Myocyte (in vitro differentiated cells): ENCODE data around the gene CLSTN2. TPM values are rescaled to one million over a fixed set of nuclear protein-coding genes. Genes with fewer than 3 reads are reported as not detected.

Source experiments
- DNase-seq: peaks from one replicate; pipeline ENCODE4 v3.0.0-alpha.2; 2012; ENCODE audit warnings: low read depth
- total RNA-seq: library from RNA; depleted of rRNA; stranded (reverse); fragments of >200 nt; gene quantifications from 2 replicates; pipeline ENCODE4 v1.2.3, GENCODE V29; 2014

CLSTN2 gene
- total RNA-seq, 1 donor from 2014 or later, result 25.4 TPM

DNA sequence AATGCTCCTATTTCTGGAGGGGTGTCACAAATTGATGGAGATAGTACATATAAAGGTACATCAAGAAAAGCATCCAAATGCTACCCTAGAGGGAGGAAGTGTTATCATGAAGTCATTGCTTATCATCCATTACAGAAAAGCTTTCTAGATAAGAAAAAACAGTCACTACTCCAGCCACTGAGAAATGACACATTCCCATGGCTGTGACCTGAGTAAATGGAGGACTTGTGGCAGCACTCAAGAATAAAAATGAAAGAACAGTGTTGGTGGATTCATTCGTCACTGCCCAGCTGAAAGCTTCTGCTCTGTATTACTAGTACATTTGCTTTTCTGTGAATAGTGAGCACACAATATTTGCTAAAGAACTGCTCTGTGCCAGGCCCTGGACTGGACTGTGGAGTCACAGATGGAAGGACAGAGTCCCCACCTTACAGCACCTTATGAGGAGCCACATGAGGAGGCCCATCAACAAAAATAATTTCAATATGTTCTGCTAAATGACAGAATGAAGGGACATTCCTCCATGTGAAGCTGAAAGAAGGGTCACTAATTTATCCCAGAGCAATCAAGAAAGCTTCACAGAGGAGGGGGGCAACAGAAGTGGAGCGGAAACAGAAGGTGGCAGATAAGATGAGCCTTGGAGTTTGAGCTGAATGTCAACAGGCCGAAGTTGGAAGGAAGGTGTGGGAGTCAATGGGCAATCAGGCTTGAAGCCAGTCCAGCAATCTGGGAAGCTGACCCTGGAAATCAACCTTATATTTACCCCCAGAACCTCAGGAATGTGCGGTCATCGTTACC, 399.3 kb downstream of the CLSTN2 start:
- no peak for DNase-seq

DNA sequence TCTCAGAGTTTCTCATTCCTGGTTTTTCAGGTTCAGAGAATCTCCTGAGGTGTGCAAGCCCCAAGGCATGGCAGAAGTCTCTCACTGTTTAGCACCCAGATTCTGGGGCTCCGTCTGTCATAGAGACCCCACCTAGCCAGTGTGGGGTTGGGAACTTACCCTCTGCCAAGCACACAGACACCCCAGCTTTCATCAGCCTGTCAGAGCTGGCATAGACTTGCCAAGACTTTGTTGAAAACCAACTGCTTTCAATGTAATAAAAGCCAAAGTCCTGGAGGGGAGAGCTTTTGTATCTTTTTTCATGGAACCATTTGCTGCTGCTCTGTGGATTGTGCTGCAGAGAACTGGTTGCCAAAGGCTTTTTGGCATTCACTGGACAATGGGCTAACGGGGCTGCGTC, 401.5 kb downstream of the CLSTN2 start:
- no peak for DNase-seq

DNA sequence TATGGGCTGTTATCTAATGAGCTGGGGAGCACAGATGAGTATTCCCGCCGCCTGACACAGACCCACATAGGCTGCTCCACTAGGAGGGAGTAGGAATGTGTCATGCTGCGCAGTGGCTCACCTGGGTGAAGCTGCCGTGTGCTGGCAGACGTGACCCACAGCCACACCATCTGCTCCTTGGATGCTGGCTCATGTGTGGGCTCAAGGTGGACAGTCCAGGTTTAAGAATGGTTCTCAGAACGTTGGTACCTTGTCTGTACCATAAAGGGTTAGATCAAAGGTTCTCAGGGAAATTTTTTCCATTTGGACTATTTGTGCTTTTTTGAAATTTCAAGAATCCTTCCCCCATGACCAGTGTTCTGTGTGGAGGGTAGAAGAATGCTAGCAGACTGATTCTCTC, 403.9 kb downstream of the CLSTN2 start:
- no peak for DNase-seq

DNA sequence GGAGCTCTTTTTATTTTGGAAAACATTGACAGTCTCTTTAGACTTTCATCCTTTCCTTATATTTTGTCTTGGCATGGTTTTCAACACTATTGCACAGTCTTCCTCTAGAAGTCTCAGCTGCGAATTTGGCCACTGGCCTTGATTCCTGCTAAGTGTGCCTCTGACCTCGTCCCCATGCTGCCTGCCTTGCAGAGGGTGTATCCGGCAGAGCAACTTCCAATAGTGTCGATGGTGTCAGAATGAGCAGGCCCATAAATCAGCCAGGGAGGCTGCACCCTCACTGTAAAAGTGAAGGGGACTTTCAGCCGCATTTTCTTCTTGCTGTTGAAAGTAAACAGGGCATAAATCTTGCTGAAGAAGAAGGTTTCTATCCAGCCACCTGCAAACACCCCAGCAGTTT, 406.2 kb downstream of the CLSTN2 start:
- no peak for DNase-seq

DNA sequence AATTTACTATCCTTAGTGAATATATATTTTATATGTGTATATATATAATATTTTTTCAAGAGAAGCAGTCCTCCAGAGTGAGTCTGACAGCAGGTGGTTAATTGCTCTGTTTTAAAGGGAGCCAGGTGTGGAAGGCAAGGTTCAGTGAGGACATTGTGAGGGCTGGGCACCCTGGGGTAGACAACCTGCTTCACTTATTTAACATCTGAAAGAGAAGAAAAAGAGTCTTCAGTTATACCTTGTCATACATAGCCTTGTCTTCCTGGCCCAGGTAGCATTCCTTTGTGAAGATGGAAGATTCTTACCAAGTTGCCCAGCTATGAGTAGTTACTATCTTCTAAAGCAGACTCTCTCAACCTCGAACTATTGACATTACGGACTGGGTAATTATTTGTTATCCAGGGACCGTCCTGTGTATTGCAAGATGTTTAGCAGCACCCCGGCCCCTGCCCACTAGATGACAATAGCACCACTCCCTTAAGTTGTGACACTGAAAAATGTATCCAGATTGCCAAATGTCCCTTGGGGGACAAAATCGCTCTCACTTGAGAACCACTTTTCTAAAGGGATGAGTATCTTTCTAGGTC, 406.9 kb downstream of the CLSTN2 start:
- no peak for DNase-seq

DNA sequence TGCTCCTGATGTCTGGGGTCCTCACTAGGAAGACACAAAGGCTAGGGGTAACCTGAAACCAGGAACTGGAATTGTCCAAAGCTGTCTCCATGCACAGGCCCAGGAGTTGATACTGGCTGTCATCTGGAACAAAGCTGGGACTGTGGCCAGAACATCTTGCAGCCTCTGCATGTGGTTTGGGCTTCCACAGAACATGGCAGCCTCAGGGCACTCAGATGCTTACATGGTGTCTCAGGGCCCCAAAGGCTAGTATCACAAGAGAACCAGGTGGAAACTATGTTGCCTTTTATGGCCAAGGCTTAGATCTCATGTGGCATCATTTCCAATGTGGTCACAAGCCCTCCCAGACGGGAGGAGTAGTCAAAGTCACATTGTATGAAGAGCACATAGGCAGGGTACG, 407.7 kb downstream of the CLSTN2 start:
- DNase-seq, result peak; percentile 29

DNA sequence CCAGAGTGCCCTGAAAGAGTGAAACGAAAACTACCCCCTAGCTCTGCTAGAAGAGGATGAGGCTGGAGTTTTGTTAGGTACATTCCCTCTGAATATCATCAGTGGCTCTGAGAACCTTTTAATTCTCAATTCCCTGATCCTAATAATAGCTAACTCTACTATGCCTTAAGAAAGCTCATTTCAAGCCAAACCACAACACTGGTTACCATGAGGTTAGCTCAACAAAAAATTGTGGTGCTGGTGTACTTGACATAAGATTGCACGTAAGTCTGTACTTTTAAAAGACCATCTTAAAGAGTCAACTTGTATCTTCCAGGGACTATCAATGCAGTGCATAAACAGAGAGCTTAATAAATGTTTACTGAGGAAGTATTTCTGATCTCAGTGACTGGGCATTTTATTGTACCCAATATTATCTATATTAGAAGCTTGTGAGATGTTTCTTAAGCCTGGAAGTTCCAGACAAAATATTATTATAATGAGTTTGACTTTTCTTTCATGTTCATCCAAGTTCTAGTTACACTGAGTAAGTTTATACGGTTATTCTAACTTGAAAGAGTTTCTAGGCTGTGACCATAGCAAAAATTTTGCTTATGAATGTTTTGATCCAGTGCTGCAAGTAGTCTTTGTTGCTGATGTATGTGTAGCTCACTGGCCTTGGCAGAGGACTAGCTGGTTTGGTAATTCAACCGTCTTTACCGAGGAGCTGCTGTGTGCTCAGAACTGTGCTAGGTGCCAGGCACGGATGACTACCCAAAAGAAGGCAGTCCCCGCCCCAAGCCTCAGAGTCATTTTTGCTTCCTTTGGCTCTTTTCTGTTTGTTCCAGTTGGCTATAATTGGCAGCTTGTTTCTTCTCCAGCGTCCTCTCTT, 408.5 kb downstream of the CLSTN2 start:
- DNase-seq, result peak; percentile 14

DNA sequence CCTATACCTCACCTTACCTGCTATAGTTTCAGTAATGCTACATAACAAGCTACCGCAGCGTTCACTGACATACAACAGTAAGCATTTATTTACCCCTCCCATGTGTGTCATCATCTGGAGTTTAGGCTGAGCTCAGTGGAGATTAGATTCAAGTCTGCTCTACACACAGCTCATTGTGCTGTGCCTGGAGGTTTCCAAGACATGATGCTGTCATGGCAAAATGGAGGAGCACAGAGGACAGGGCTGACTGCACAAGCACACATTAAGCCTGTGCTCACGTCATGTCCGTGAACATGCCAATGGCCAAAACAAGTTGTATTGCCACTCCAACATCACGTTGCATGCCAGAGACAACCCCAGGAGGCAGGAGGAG, 409.1 kb downstream of the CLSTN2 start:
- DNase-seq, result no peak

DNA sequence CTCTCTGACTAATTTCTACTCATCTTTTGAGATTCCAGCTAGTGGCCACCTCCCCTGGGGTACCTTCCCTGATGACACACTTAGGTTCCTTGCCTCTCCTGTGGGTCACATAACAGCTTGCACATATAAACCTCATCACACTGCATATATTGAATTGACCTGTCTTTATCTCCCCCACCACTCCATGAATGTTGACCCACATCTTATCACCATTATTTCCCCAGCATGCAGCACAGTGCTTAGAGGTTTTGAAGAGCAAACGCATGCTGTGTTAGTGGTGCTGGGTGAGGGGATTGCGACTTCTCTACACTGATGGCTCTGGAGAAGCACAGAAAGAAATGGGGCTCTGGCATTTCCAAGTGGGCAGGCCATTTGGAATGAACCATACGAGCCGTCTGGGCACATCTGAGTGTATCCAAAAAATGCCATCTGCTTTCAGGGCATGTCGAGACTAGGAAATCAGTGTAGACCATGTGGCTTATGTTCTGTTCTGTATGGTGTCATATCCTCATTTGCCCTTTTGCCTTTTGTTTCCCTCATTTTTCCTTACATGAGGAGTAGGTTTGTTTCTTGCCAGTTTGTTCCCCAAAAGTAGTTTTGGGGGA, 409.7 kb downstream of the CLSTN2 start:
- no peak for DNase-seq

DNA sequence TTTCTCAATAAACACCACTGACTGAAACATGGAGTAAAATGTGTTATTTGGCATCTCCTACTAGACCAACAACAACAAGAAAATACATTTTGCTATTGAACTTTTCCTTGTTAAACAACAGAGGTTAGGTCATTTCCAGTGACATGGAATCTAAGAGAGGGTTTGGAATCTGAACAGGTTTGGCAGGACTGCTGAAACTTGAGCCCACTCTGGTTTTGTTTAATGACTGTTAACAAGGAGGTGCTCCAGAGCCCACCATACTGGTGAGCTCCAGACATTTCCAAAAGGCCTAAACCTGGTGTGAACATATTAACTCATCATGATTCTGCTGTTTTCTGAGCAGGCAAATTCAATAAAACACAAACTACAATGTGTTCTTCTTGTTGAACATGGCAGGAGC, 412.2 kb downstream of the CLSTN2 start:
- no peak for DNase-seq

DNA sequence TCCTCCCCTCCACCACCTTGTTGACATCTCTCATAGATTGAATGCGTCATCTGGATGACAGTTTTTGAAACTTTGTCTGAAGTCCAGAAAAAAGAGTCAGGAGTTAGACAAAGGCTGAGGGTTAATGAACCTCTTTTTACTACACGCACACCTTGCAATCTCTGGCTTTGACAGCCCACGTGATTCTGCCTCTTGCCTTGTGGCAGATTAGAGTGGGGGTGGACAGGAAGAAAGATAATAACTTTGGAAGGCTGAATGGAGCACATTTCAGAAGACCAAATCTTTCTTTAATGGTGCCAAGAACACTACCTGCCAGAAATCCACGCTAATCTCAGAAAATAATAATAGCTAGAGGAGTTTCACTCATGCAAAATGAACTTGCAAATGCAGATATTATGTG, 415.0 kb downstream of the CLSTN2 start:
- no peak for DNase-seq

DNA sequence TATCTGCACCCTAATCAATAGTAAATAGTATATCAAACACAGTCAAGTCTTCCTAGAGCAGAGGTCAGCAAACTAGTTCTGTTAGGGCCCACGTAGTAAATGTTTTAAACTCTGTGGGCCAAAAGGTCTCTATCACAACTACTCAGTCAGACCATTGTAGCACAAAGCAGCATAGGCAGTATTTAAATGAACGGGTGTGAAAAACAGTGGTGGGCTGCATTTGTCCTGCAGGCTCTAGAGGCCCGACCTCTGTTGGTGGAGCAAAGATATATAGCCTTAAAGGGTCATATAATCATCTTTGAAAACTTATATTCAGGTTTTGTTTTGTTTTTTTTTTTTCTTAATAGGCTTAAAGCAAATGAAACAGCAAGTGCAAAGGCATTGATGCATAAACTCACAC, 416.5 kb downstream of the CLSTN2 start:
- no peak for DNase-seq

DNA sequence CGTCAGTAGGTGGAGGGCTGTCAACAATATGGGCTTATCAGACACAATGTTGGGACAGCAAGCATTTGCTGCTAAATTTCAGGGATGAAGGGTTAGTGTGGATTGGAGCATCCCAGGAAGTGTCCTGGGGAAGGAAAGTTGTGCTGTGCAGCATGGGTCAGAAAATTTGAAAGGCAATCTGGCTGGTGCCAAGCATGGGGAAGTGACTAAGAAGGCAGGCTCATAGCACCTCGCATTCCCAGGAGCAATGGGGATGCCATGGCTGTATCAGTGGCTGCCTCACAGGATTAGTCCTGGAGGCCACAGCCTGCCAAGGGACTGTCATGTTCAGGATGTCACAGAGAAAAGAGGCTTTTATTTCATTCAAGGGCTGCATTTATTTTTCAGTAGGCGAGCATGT, 420.5 kb downstream of the CLSTN2 start:
- no peak for DNase-seq

DNA sequence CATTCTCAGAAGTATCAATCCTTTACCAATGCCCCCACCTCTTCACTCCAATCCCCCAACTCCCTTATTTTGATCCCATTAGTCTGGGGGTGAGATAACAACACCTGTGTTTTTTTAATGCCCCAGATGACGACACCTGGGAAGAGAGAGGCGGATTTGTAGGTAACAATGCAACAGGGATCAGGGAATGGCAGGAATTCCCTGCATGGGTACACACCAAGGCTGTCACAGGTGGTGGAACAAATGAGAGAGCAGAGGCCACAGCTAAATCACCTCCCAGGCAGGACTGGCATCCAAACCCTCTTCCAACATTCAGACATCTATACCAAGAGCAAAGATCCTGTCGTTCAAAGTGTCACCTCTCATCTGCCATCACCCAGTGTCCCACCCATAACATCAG, 423.7 kb downstream of the CLSTN2 start:
- no peak for DNase-seq

DNA sequence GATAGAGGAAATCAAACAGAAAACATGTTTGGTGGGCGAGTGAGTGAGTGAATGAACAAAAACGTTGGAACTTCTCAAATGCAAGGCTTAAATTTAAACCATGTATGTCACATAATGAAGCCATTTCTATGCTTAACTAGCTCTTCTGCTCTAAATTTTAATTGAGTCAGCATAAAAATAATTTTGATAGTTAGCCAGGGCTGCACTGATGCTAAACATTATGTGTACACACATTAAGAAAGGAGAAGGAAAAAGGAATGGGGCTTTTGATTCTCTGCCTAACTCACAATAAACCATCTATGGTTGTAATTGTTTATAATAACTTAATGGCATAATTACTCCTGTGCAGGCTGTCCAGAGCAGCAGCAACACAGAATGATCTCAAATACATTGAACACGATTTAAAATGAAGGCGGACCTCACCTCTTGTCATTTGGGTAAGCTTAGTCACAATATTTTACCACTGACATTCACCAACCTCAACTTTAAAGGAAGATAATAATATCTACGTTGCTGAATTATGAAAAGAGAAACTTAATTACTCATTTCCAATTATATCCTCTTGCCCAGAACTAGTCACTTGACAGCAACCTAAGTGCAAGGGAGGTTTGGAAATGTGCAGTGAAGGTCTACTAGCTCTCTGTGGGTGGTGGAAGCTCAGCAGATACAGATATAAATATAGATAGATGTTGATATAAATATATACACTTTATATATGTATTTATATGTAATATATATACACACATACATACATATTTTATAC, 424.4 kb downstream of the CLSTN2 start:
- no peak for DNase-seq

DNA sequence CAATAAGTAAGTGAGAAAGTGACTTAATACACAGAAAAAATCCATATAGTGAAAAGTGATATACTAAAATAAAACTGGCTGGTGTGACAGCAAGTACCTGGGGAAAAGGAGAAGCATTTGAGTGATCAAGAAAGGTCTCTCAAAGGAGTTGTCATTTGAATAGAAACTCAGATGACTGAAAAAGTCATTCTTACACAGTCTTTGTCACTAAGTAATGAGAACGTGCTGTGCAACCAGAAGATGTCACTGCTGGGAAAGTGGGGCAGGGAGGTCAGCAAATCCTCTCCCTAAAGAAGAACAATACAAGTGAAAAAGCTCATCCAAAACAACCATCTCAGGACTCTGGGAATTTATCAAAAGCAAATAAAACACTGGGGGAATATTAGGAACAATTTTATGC, 425.3 kb downstream of the CLSTN2 start:
- DNase-seq, result peak; percentile 28

DNA sequence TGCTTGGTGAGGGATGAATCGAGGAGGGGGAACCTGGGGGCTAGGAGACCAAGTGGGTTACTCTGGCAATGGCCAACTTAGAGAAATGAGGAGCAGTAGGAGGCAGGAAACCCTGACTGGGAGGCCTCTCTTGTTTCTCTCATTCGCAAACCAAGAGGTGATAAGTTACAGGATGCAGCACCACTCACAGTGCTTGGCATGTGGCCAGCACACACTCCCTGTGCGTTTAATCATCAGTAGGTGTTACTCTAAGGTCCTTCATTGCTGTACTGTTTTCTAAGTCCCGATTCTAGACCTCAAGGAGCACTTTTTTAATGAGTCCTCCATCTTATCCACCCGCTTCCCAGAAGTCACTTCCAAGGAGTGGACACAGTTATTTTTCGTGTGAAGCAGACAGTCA, 428.8 kb downstream of the CLSTN2 start:
- no peak for DNase-seq

DNA sequence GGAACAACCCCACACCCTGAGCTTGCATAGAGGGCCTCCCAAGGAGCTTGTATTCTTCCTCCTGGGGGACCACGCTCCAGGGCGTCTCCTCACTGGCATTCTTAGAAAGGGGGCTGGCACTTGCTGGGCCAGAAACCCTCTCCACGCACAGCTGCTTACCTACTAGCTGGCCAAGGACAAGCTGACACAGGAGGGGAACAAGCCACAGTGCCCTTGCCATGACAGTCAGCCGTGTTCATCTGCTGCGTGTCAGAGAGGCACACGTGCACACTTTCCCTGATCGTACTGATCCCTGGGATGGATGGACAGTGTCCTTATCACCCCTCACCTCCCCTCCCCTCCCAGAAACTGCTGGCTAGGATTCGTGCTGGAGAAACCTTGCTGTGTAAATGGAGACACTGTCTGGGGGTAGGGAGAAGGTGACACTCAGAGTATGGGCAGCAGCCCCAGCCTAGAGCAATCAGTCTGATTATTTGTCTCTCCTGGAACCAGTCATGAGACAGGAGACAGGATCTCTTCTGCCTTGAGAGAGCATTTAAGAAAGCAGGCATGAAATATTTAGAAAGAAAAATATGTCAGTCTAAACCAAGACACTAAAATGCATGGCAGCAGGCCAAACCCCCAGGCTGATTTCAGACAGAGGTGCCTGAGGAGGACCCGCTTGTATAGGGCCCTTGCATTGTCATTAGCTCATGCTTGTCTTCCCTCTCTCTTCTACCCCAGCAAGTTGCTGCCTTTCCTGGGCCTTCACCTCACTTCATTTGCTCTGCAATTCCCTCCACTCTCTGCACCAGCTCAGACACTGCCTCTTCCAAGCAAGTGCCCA, 431.1 kb downstream of the CLSTN2 start:
- DNase-seq, result no peak

DNA sequence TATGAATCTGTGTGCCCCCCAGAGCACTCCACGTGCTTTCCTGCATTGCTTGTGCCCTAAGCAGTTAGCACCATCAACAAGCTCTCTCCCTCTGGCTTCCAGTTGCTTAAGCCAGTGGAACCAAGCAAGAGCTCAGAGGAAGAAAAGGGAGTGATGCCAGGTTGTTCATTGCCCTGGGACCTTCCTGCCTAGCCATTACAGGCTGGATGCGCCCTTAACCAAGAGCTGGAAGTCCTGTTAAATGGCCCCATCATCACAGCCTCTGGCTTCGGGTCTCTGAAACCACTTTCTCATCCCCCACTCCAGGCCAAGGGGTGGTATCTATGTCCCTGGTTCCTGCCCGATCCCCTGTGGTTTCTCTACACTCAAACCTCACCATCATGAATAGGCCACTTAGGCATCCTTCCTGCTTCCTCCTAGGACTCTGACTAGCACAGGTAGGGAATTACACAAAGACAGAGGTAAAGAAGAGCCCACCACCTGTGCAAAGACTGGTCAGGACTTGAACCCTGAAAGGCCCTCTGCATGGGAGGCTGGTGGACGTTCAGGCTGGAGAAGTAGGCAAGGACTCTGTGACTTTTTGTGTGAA, 433.3 kb downstream of the CLSTN2 start:
- no peak for DNase-seq

DNA sequence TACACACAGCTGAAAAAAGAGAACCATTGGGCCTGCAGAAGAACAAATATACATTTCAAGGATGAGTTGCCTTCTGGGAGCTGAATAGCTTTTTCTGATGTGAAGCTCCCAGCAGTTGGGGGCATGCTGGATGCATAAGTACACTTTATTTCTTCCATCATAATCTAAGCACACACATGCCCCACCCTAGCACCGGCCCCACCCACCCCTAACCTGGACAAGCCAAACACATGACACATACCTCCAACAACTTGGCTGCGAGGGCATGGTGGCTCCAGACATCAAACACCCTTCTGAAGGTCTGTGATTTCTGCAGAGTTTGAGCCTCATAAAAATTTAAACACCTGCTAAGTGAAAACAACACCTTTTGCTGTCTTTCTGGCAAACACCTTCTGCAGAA, 435.7 kb downstream of the CLSTN2 start:
- no peak for DNase-seq
